NCI-H446 treated with DMSO at 0.1 percent for 48 hours (cell line): ENCODE data around the gene MAGI1.
"Not testable (repeated sequence)": the region's sequence is repeated elsewhere in the genome, so short reads cannot be mapped to it uniquely, and the experiment has no call there.

Experiments
- DNase-seq: peaks from one replicate; lab custom pipeline; 2025; lab: John Stamatoyannopoulos, UW

The MAGI1 gene

GRCh38 chr3:65623362-65623761 lies 415.4 kb downstream of the MAGI1 start:
- no peak for DNase-seq

GRCh38 chr3:65619888-65620287 lies 418.8 kb downstream of the MAGI1 start:
- no peak for DNase-seq

GRCh38 chr3:65619451-65619881 lies 419.3 kb downstream of the MAGI1 start:
- no peak for DNase-seq

- no peak for DNase-seq
These were observed 420.1 kb downstream of the MAGI1 start for GRCh38 chr3:65618599-65618998.

DNA sequence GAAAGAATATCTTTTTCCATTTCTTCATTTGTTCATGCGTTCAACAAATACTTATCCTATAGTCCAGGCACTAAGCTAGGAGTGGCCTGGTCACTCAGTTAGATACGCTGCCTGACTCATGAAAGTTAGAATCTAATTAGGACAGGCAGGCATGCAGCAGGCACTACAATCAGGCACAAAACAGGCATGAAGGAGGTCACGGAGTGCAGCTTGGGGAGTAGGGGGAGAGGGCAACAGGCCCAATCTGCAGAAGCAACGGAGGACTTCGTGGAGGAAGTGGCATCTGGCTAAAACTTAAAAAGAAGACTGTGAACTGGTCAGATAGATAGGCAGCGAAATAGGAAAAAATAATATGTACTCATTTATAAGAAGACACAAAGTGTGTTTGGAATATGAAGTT lies 420.9 kb downstream of the MAGI1 start:
- no peak for DNase-seq

- DNase-seq: no peak
These were observed 421.5 kb downstream of the MAGI1 start for GRCh38 chr3:65617209-65617608.

DNA sequence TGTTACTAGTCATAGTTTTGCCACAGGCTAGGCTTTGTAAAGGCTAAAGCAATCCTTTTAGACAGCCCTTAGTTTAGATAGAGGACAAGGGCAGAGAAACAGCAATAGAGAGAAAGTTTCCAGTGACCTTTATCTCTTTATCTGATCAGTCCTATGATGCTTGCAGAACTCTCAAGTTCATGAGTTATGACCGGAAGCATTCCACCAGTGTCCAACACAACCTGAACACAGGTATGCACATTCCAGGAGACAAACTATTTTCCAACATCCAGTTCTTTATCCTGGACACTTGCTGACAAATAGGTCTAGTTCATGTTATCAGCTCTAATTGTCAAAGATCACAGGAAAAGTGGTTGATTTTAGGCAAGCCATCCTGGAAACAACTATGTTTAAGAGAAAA lies 422.2 kb downstream of the MAGI1 start:
- no peak for DNase-seq

- DNase-seq: no peak
These were observed 423.4 kb downstream of the MAGI1 start for GRCh38 chr3:65615329-65615728.

GRCh38 chr3:65614585-65614984 lies 424.1 kb downstream of the MAGI1 start:
- no peak for DNase-seq

DNA sequence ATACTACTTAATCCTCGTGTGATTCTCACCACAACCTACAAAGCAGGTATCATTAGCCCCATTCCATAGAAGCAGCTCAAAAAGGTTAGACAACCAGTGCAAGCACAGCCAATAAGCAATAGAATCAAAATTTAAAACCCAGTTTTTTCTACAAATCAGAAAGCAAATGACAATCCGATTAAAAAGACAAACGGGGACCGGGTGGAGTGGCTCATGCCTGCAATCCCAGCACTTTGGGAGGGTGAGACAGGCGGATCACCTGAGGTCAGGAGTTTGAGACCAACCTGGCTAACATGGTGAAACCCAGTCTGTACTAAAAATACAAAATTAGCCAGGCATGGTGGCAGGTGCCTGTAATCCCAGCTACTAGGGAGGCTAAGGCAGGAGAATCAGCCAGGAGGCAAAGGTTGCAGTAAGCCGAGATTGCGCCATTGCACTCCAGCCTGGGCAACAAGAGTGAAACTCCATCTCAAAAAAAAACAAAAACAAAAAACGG lies 430.7 kb downstream of the MAGI1 start:
- not testable (repeated sequence) for DNase-seq

DNA sequence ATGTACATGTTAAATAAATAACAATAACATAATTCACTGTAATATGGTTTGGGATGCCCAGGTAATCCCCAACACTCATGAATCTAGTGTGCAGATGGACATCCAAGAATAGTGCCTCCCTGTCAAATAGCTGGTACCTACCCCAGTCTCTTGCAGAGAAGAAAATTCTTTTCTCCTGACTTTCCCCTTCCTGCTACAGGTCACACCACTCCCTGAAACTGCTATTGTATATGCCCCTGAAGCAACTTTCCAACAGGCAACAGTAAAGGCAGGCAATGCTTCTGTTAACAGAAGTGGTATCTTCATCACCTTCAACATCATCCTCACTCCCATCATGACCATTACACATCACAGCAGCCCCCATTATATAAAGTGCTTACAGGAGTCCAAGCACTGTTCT lies 431.6 kb downstream of the MAGI1 start:
- DNase-seq: no peak

DNA sequence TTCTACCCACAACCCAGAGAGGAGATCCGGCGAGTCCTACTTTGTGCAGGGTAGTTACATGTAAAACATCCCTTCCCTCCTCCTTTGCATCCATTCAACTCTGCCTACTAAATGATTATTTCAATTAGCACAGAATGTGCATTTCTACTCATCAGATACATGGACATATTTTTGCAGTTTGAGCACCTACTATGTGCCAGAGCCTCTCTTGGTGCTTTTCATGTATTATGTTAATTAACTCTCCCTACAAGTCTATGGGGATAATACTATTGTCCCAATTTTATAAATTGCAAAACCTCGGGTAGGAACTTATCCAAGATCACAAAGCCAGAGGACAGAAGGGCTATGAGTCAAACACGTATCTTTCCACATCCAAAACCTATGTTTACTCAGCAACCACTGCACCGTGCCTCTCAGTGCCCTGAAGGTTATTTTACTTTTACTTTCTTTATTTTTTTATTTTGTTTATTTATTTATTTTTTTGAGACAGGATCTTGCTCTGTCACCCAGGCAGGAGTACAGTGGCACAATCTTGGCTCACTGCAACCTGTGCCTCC lies 432.8 kb downstream of the MAGI1 start:
- no peak for DNase-seq

DNA sequence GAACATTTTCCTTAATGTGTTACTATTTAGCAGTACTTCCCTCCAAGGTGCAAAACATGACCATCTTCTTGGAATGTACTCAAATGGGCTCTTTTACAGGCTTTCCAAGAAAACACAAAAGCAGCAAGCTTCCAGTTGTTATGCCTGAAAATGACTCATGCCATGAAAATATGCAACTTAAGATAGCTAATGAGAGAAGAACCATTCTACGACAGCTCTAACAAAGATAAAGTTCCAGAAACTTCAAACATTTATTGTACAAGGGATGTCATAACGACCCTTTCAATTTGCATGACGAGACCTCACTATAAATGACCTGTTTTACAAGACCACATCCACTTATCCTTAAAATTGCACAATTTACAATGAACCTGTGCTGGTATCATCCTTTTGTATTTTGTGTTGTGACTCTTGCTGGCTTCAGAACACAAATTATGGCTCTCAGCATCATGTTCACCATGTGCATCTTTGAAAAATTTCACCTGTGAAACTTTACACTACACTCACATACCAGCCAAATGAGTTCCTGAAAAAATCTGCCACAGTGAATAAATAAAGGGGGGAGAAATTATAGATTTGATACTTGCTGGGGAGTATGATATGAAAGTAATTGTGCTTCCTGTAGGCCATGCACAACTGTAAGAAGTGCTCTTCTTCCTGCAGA lies 433.7 kb downstream of the MAGI1 start:
- no peak for DNase-seq

DNA sequence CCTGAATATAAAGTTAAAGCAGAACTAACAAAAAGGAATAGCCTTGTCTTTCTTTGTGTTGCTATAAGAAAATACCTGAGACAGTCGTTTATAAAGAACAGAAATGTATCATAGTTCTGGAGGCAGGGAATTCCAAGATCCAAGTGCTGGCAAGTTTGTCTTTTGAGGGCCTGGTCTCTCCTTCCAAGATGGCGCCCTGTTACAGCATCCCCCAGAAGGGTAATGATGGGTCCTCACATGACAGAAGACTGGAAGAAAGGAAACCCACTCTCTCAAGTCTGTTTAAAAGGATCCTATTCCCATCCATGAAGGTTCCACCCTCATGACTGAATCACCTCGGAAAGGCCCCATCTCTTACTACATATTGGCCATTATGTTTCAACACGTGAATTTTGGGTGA lies 435.1 kb downstream of the MAGI1 start:
- DNase-seq: no peak

- no peak for DNase-seq
These were observed 437.8 kb downstream of the MAGI1 start for GRCh38 chr3:65600888-65601287.

GRCh38 chr3:65597952-65598413 lies 440.7 kb downstream of the MAGI1 start:
- DNase-seq: no peak

GRCh38 chr3:65597226-65597951 lies 441.3 kb downstream of the MAGI1 start:
- DNase-seq: peak; percentile 39

DNA sequence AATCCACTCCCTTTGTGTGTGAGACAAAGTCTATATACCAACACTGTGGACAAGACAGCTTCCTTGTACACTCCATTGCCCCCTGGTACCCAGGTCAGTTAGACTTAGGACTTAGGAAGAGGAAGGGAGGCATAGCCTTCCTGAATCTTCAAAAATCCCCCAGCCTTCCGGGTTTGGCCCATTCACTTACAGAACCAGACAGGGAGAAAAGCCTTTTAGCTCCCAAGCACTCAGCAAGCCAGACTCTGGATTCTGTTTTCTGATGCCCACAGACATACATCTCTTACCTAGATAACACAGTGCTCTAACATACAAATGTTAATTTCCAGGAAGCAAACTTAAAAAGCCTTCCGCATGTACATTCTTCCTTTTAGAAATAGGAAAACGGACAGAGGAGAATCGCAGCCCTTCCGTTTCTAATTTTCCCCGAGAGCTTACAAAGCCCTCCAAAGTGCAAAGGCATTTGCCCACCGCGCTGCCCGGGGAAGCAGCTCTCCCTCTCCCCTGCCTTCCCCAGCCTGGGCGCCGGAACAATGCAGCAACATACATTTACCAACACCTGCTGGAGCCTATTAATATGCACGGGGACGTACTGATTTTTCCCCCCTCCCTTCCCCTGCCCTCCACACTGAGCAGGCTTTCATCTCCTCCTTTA lies 442.0 kb downstream of the MAGI1 start:
- DNase-seq: no peak

DNA sequence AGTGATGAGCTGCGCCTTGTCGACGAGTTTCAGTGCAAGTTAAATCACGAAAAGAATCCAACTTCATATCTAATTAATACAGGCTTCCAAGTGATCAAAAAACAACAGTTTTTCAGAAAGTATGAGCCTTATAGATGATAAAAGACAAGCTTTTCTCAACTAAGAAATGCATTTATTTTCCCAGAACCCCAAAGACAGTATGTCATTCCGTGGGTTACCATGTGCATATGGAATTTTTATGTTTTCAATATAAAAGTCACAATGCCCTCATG lies 442.8 kb downstream of the MAGI1 start:
- DNase-seq: no peak

GRCh38 chr3:65595222-65596028 lies 443.3 kb downstream of the MAGI1 start:
- DNase-seq: peak; percentile 16

DNA sequence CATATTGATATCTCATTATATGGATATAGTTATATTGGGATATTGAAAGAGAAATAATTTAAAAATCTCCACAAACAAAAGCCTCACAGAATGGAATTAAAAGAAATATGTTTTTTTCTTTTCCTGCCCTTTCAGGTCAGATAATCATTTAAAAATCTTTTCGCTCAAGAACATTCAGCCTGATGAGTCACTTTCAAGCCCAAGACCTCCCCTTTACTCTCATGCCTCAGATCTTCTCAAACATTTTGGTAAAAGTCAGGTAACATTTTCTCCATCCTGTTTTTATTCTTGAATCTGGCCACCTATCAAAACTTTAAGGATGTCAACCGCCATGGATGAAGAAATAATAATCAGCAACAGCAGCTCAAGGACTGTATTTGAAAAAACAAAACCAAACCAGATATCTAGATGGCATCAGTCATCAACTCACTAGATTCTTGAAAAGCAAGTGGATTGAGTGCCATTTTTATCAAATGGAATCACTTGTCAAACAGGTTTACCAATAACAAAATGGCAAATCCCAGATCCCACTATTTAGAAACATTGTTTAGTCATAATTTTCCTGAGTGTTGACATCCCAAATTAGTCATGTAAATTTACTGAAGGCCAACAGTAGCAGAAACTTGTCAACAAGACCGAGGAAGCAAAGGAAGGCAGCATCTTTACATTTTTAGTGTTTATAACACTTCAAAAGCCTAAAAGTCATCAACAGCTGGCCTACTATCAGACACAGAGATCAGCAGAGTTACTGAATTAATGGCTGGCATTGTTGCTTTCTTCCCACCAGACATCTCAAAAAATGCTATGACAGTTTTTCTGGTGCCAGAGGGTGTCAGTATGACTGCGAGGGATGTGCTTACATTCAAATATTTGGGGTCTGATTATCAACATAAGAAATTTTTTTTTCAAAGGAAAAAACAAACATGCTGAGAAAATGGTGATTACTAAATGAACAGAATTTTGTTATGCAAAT lies 444.7 kb downstream of the MAGI1 start:
- DNase-seq: no peak
